OCI-LY3 (cell line): ENCODE results near the gene PLA1A.

Experiments
- EZH2phosphoT487 ChIP-seq: fragments of 200-600 bp; shearing (Covaris generic); IDR thresholded peaks from 2 replicates; pipeline ENCODE4 v1.6.1; 2018; ENCODE audit warnings: antibody characterized with exemption, mixed run types, low read depth
- TF ChIP-seq, protein P1 (sequence below): fragments of 200-600, 300-600 bp; sonication (generic); IDR thresholded peaks from 2 replicates; pipeline ENCODE4 v1.5.1; 2014; ENCODE audit warnings: antibody characterized with exemption, low read length, low read depth

DNA sequence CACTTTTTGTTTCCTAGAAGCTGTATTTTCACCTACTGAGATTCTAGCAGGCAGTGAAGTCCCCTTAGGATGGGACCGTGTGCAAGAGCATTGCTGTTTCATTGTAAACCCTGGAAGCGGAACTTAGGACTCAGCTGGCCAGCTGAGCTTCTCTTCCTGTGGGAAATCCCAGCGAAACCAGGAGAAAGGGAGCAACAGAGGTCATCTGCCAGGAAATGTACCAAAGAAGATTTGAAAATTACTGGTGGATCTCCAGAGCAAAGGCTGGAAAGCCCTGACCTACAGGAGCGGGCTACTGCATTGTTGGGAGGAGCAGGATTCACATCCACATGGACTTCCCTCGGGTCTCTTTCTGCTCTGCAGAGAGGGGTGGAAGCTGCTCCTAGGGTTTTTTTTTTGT is 26.0 kb upstream of the PLA1A start:
- TF ChIP-seq, protein P1, sequence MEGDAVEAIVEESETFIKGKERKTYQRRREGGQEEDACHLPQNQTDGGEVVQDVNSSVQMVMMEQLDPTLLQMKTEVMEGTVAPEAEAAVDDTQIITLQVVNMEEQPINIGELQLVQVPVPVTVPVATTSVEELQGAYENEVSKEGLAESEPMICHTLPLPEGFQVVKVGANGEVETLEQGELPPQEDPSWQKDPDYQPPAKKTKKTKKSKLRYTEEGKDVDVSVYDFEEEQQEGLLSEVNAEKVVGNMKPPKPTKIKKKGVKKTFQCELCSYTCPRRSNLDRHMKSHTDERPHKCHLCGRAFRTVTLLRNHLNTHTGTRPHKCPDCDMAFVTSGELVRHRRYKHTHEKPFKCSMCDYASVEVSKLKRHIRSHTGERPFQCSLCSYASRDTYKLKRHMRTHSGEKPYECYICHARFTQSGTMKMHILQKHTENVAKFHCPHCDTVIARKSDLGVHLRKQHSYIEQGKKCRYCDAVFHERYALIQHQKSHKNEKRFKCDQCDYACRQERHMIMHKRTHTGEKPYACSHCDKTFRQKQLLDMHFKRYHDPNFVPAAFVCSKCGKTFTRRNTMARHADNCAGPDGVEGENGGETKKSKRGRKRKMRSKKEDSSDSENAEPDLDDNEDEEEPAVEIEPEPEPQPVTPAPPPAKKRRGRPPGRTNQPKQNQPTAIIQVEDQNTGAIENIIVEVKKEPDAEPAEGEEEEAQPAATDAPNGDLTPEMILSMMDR, result no peak
- TF ChIP-seq EZH2phosphoT487, result no peak
